HEK293 (cell line): ENCODE data around the gene TMEM127.

Experiments
- CTCF ChIP-seq: fragments of 450-650 bp; formaldehyde crosslinking; IDR thresholded peaks from 2 replicates; pipeline ENCODE4 v1.5.1; 2016; ENCODE audit warnings: missing biosample characterization, missing genetic modification characterization
- ZNF132 ChIP-seq: fragments of 450-650 bp; formaldehyde crosslinking; IDR thresholded peaks from 2 replicates; pipeline ENCODE4 v1.5.1; 2017; ENCODE audit warnings: missing biosample characterization, missing genetic modification characterization, borderline replicate concordance
- ZNF274 ChIP-seq, 2 experiments: fragments of 200-500 bp in 1 of 2; fragments of 450-650 bp in 1 of 2; sonication (Bioruptor generic) in 1 of 2; formaldehyde crosslinking in 1 of 2; IDR thresholded peaks; 2 replicates each; pipeline versions ENCODE4 v1.5.1 to v1.6.1; 2014 to 2016; ENCODE audit warnings: borderline replicate concordance in 1 of 2, inconsistent platforms in 1 of 2, low read length in 1 of 2, missing biosample characterization in 1 of 2, missing genetic modification characterization in 1 of 2
- ZNF398 ChIP-seq: fragments of 450-650 bp; formaldehyde crosslinking; IDR thresholded peaks from 2 replicates; pipeline ENCODE4 v1.5.1; 2017; ENCODE audit warnings: missing biosample characterization, missing genetic modification characterization

GRCh38 chr2:96198921-96199320 is 66.9 kb downstream of the TMEM127 start:
- TF ChIP-seq ZNF132 (tag by site-specific recombination) (no peak), ZNF274 (IDR thresholded peaks at IDR 0.05; ENCODE audit: low read length) (no peak), ZNF274 (tag by site-specific recombination; IDR thresholded peaks at IDR 0.05; ENCODE audit: borderline replicate concordance) (no peak), ZNF398 (no peak), CTCF (tag by site-specific recombination) (no peak)
